Cardiac muscle cell (in vitro differentiated cells and primary cell): Measurements from ENCODE around the gene PEF1. TPM values are rescaled to one million over a fixed set of nuclear protein-coding genes. Genes with fewer than 3 reads are reported as not detected.

ENCODE experiments used
- DNase-seq, 2 donors: peaks; one replicate each; pipeline versions ENCODE4 v3.0.0 to v3.0.0-alpha.2; 2010 to 2017; ENCODE audit warnings: low read depth in 1 of 2, low spot score in 1 of 2
- H3K27ac ChIP-seq: fragments of 200-600 bp; sonication (generic); 2 replicates; pipeline ENCODE4 v1.5.1; 2016
- H3K27me3 ChIP-seq: fragments of 200-600 bp; sonication (generic); 2 replicates; pipeline ENCODE4 v1.6.0; 2016; ENCODE audit warnings: control low read depth
- H3K36me3 ChIP-seq: fragments of 200-600 bp; sonication (generic); 2 replicates; pipeline ENCODE4 v1.5.1; 2016; ENCODE audit warnings: control low read depth
- H3K4me1 ChIP-seq: fragments of 200-600 bp; sonication (generic); 2 replicates; pipeline ENCODE4 v1.8.1; 2017; ENCODE audit warnings: low read depth, mild to moderate bottlenecking, mixed run types
- H3K4me3 ChIP-seq: fragments of 200-600 bp; sonication (generic); 2 replicates; pipeline ENCODE4 v1.5.1; 2016; ENCODE audit warnings: mild to moderate bottlenecking
- H3K9me3 ChIP-seq: fragments of 200-600 bp; sonication (generic); 2 replicates; pipeline ENCODE4 v1.5.1; 2017; ENCODE audit warnings: low read depth, mild to moderate bottlenecking, control low read depth
- CTCF ChIP-seq: IDR thresholded peaks from 2 replicates; pipeline ENCODE4 v1.5.1; 2012; ENCODE audit warnings: low read depth, mild to moderate bottlenecking, low read length
- polyA plus RNA-seq: library from polyadenylated mRNA; unstranded; fragments of >200 nt; fragmentation: Nextera tagmentation; extraction: Ambion mirVana; gene quantifications from 2 replicates; pipeline ENCODE4 v1.2.1, GENCODE V29; 2016
- total RNA-seq: library from RNA; depleted of rRNA; stranded (reverse); fragments of >200 nt; gene quantifications from 2 replicates; pipeline ENCODE4 v1.2.3, GENCODE V29; 2016

The PEF1 gene
- total and polyA plus RNA-seq, 2 experiments from 2014 or later: 89.3 to 97.8 TPM

GRCh38 chr1:31625561-31626222 lies 19.0 kb downstream of the PEF1 start:
- no peak for TF ChIP-seq CTCF
- Histone ChIP-seq H3K4me1 (peaks cover 9% of the 10 kb centered on the region), H3K4me3 (no peak overlapping the region), H3K36me3 (no peaks in the 10 kb centered on the region), H3K27me3 (no peaks in the 10 kb centered on the region), H3K27ac (no peak overlapping the region), H3K9me3 (no peaks in the 10 kb centered on the region)
- DNase-seq: peak in 1 of 2 donors; percentile 28

GRCh38 chr1:31624731-31625514 lies 19.8 kb downstream of the PEF1 start:
- H3K4me3 ChIP-seq: no peak overlapping the region
- H3K27ac ChIP-seq: no peak overlapping the region
- no peaks in the 10 kb centered on the region for H3K27me3 ChIP-seq
- TF ChIP-seq CTCF: no peak
- DNase-seq: no peak
- peaks cover 9% of the 10 kb centered on the region for H3K4me1 ChIP-seq
- H3K9me3 ChIP-seq: no peaks in the 10 kb centered on the region
- H3K36me3 ChIP-seq: no peaks in the 10 kb centered on the region

GRCh38 chr1:31624309-31624708 lies 20.4 kb downstream of the PEF1 start:
- peaks cover 9% of the 10 kb centered on the region for H3K4me1 ChIP-seq
- no peak for DNase-seq
- peaks cover 2% of the 10 kb centered on the region for H3K27me3 ChIP-seq
- H3K9me3 ChIP-seq: no peaks in the 10 kb centered on the region
- no peak for TF ChIP-seq CTCF
- H3K27ac ChIP-seq: no peak overlapping the region
- H3K4me3 ChIP-seq: no peak overlapping the region
- no peaks in the 10 kb centered on the region for H3K36me3 ChIP-seq

- H3K4me3 ChIP-seq: no peak overlapping the region
- DNase-seq: no peak
- H3K9me3 ChIP-seq: no peaks in the 10 kb centered on the region
- peaks cover 4% of the 10 kb centered on the region for H3K27me3 ChIP-seq
- TF ChIP-seq CTCF: no peak
- H3K4me1 ChIP-seq: peaks cover 4% of the 10 kb centered on the region
- no peak overlapping the region for H3K27ac ChIP-seq
- no peaks in the 10 kb centered on the region for H3K36me3 ChIP-seq
Measured at GRCh38 chr1:31623365-31623764, 21.3 kb downstream of the PEF1 start.

- Histone ChIP-seq H3K9me3 (no peaks in the 10 kb centered on the region), H3K4me3 (no peak overlapping the region), H3K27ac (no peak overlapping the region), H3K4me1 (peaks cover 3% of the 10 kb centered on the region), H3K27me3 (peaks cover 14% of the 10 kb centered on the region), H3K36me3 (no peaks in the 10 kb centered on the region)
- no peak for TF ChIP-seq CTCF
- no peak for DNase-seq
Measured at GRCh38 chr1:31621847-31622730, 22.6 kb downstream of the PEF1 start.
